ENCODE measurements around the gene C14orf132. TPM values are rescaled to one million over a fixed set of nuclear protein-coding genes. Genes with fewer than 3 reads are reported as not detected.
"Not testable (repeated sequence)": the region's sequence is repeated elsewhere in the genome, so short reads cannot be mapped to it uniquely, and the experiment has no call there.

C14orf132 gene
- total and polyA plus RNA-seq, 5 experiments from 2014 or later: 0.57 to 4.6 (median 2.4) TPM; not detected in 1

DNA sequence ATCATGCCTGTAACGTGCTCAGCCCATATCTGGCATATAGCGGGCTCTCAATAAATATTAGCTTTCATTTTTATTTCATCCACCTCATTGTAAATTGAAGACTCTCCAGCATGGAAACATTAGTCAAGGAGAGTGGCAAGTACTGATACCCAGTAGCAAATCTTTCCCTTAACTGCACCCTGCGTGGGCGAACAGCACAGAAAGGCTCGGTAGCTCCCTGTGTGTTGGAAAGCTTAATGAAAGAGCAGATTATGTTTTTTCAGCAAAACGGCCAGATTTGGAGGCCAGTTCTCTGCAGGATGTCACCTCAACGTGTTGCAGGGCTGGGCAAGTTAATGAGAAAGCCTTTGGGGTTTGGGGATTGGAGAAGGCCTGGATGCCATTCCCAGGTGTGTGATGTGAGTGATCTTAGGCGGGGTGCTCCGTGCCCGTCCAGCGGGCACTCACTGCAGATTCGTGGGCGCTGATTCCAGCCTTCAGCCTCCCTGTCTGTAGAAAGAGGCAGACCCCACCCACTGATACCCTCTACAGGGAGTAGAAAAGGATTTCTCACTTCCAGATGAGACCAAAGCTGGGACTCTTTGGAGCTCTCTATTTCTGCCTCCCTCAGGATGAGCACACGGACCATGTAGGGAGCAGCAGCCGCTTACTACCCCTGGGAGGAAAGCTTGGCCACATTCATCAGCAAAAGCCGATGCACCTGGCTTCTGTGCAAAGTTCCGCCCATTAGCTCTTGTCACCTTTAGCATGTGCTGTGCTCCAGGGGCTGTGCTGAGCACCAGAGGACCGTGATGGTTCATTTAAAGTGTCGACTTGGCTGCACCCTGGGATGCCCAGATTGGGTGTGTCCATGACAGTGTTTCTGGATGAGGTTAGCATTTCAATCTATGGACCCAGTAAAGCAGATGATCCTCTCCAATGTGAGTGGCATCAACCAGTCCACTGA is 29.1 kb downstream of the C14orf132 start:
- H3K36me3 Mint-ChIP-seq: peaks cover 0 to 2% (median 0%) of the 10 kb centered on the region in 3 donors
- H3K9me3 Mint-ChIP-seq: peaks cover 0 to 2% (median 0%) of the 10 kb centered on the region in 9 donors
- POLR2A ChIA-PET: no interaction called here
- no peak overlapping the region for H3K27ac Mint-ChIP-seq
- no peak overlapping the region for H3K4me3 Mint-ChIP-seq
- ATAC-seq (no peak), DNase-seq (no peak)
- peaks cover 0 to 7% (median 0%) of the 10 kb centered on the region in 4 donors for H3K4me1 Mint-ChIP-seq
- peaks cover 6 to 23% (median 15%) of the 10 kb centered on the region in 5 donors for H3K27me3 Mint-ChIP-seq

- Mint-ChIP-seq H3K36me3 (peaks cover 0 to 2% (median 0%) of the 10 kb centered on the region in 3 donors), H3K27me3 (peaks cover 6 to 20% (median 7%) of the 10 kb centered on the region in 5 donors), H3K4me3 (no peak overlapping the region), H3K27ac (no peak overlapping the region), H3K4me1 (peaks cover 0 to 6% (median 0%) of the 10 kb centered on the region in 4 donors), H3K9me3 (peaks cover 0 to 5% (median 0%) of the 10 kb centered on the region in 9 donors)
- POLR2A ChIA-PET: no interaction called here
- ATAC-seq: no peak
- no peak for DNase-seq
Observed at GRCh38 chr14:96069421-96069820, 30.3 kb downstream of the C14orf132 start.

GRCh38 chr14:96071561-96071960 is 32.4 kb downstream of the C14orf132 start:
- Mint-ChIP-seq H3K4me3 (no peak overlapping the region), H3K27ac (no peak overlapping the region), H3K27me3 (peaks cover 0 to 14% (median 9%) of the 10 kb centered on the region in 5 donors), H3K9me3 (peaks cover 0 to 5% (median 0%) of the 10 kb centered on the region in 9 donors), H3K4me1 (peaks cover 0 to 2% (median 0%) of the 10 kb centered on the region in 4 donors), H3K36me3 (peaks cover 0 to 2% (median 0%) of the 10 kb centered on the region in 3 donors)
- DNase-seq: no peak
- ATAC-seq: no peak
- POLR2A ChIA-PET: no interaction called here

DNA sequence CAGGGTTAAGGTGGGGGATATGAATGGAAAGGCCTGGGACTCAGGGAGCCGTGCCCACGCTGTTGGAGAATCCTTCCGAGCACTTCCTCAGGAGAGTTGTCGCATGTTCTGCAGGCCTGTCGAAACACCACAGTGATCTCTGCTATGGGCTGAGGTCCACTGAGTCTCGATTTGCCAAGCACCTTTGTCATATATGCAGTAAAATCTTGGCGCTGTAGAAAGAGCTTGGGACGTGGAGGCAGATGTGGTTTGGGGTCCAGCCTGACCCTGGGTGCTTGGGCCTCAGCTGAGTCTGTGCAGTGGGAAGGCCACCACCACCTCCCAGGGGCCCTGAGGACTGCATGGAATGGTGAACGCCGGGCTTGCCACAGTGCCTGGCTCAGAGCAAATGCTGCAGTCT is 32.9 kb downstream of the C14orf132 start:
- ATAC-seq: no peak
- Mint-ChIP-seq H3K9me3 (peaks cover 0 to 5% (median 0%) of the 10 kb centered on the region in 9 donors), H3K4me1 (no peaks in the 10 kb centered on the region), H3K4me3 (no peak overlapping the region), H3K27me3 (peaks cover 4 to 17% (median 9%) of the 10 kb centered on the region in 5 donors), H3K36me3 (peaks cover 0 to 2% (median 0%) of the 10 kb centered on the region in 3 donors), H3K27ac (no peak overlapping the region)
- no peak for DNase-seq
- POLR2A ChIA-PET: no interaction called here

DNA sequence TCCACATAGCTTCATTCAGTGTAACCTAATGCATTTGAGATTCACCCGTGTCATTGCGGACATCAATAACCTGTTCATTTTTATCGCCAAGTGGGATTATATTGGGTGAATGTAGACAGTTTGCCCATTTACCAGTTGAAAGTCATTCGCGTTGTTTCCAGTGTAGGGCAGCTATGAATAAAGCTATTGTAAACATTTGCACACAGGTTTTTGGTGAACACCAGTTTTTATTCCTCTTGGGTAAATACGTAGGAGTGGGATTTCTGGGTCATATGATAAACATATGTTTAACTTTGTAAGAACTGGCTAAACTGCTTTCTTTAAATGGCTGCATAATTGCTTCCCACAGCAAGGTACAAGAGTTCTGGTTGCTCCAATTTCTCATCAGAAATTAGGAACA is 33.6 kb downstream of the C14orf132 start:
- Mint-ChIP-seq H3K27me3 (peaks cover 7 to 22% (median 9%) of the 10 kb centered on the region in 5 donors), H3K27ac (no peak overlapping the region), H3K36me3 (peaks cover 0 to 2% (median 0%) of the 10 kb centered on the region in 3 donors), H3K4me3 (no peak overlapping the region), H3K9me3 (peaks cover 0 to 5% (median 0%) of the 10 kb centered on the region in 9 donors), H3K4me1 (no peaks in the 10 kb centered on the region)
- POLR2A ChIA-PET: no interaction called here
- ATAC-seq (no peak), DNase-seq (no peak)

DNA sequence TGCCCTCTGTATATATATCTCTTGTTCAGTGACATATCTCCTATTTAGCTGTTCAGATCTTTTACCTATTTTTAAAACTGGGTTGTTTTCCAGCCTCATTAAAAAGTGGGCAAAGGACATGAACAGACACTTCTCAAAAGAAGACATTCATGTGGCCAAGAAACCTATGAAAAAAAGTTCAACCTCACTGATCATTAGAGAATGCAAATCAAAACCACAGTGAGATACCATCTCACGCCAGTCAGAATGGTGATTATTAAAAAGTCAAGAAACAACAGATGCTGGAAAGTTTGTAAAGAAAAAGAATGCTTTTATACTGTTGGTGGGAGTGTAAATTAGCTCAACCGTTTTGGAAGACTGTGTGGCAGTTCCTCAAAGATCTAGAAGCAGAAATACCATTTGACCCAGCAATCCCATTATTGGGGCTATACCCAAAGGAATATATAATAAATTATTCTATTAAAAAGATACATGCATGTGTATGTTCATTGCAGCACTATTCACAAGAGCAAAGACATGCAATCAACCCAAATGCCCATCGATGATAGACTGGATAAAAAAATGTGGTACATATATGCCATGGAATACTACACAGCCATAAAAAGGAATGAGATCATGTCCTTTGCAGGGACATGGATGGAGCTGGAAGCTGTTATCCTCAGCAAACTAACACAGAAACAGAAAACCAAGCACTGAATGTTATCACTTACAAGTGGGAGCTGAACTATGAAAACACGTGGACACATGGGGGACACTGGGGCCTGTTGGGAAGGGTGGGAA is 34.3 kb downstream of the C14orf132 start:
- H3K4me3 Mint-ChIP-seq, H3K9me3 Mint-ChIP-seq, H3K4me1 Mint-ChIP-seq, POLR2A ChIA-PET, H3K27ac Mint-ChIP-seq, H3K36me3 Mint-ChIP-seq, ATAC-seq, DNase-seq: not testable (repeated sequence)
- peaks cover 7 to 27% (median 14%) of the 10 kb centered on the region in 5 donors for H3K27me3 Mint-ChIP-seq

DNA sequence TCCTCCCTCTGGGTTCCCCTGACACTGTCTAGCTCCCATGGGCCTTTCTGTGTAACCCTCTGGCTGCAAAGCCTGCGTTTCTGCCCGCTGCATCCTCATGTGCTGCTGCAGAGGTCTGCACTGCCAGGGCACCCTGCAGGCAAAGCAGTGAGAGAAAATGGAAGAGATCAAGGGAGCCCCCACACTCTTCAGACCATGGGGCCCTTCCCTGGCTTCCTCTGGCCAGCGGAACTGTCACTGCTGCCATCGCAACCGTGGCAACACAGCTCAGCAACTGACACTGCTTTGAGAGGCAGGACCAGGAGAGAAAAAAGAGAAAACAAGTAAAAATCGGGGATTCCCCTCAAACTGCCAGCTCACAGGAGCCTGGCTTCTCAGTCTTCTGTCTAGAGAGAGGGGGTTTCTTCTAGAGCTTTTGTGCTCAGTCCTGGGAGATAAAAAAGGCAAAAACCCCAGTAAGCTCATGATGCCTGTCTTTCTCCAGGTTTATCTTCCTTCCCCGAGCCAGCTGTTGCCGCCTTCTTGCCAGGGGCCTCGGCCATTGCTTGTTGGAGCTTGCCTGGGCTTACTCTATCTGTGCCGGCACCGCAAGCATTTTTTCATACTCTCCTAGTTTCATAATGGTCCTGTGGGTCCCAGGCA is 38.9 kb downstream of the C14orf132 start:
- DNase-seq (no peak), ATAC-seq (no peak)
- H3K4me1 Mint-ChIP-seq: no peaks in the 10 kb centered on the region
- POLR2A ChIA-PET: no interaction called here
- peaks cover 0 to 11% (median 1%) of the 10 kb centered on the region in 3 donors for H3K36me3 Mint-ChIP-seq
- H3K27me3 Mint-ChIP-seq: peaks cover 11 to 37% (median 19%) of the 10 kb centered on the region in 5 donors
- peaks cover 0 to 18% (median 0%) of the 10 kb centered on the region in 9 donors for H3K9me3 Mint-ChIP-seq
- H3K4me3 Mint-ChIP-seq: no peak overlapping the region
- H3K27ac Mint-ChIP-seq: peak overlapping the region in 2 of 10 donors; percentile 31 to 83

DNA sequence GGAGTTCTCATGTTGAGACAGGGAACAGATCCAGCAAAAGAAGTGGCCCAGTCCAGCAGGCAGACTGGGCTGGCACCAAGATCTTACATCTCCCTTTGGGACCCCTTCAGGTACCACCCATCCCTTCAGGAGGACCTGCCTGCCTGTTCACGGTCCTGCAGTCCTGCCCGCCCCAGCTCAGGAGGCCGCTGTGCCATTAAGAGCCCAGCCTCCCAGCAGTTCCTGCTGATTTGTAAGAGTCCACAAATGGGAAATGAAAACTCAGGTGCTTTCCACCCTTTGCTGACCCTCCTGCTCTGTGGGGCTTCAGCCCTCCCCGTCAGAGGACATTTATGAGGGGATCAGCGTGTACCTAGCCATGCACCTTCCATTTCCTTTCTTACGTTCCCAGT is 39.5 kb downstream of the C14orf132 start:
- Mint-ChIP-seq H3K4me3 (no peak overlapping the region), H3K4me1 (peaks cover 0 to 1% (median 0%) of the 10 kb centered on the region in 4 donors), H3K27ac (peak overlapping the region in 1 of 10 donors; percentile 50), H3K27me3 (peaks cover 12 to 40% (median 19%) of the 10 kb centered on the region in 5 donors), H3K36me3 (peaks cover 0 to 11% (median 0%) of the 10 kb centered on the region in 3 donors), H3K9me3 (peaks cover 0 to 18% (median 0%) of the 10 kb centered on the region in 9 donors)
- no peak for ATAC-seq
- POLR2A ChIA-PET: no interaction called here
- DNase-seq: no peak

- no peak overlapping the region for H3K4me3 Mint-ChIP-seq
- H3K27ac Mint-ChIP-seq: no peak overlapping the region
- H3K27me3 Mint-ChIP-seq: peaks cover 13 to 44% (median 19%) of the 10 kb centered on the region in 5 donors
- POLR2A ChIA-PET: no interaction called here
- peaks cover 0 to 11% (median 0%) of the 10 kb centered on the region in 3 donors for H3K36me3 Mint-ChIP-seq
- H3K9me3 Mint-ChIP-seq: peaks cover 0 to 15% (median 0%) of the 10 kb centered on the region in 9 donors
- DNase-seq: no peak
- H3K4me1 Mint-ChIP-seq: peaks cover 0 to 1% (median 0%) of the 10 kb centered on the region in 4 donors
- no peak for ATAC-seq
Observed at GRCh38 chr14:96079066-96079465, 39.9 kb downstream of the C14orf132 start.

GRCh38 chr14:96080571-96080970 is 41.4 kb downstream of the C14orf132 start:
- H3K4me1 Mint-ChIP-seq: peaks cover 0 to 1% (median 0%) of the 10 kb centered on the region in 4 donors
- H3K27me3 Mint-ChIP-seq: peaks cover 12 to 49% (median 19%) of the 10 kb centered on the region in 5 donors
- H3K9me3 Mint-ChIP-seq: peaks cover 0 to 15% (median 0%) of the 10 kb centered on the region in 9 donors
- no peak overlapping the region for H3K4me3 Mint-ChIP-seq
- H3K36me3 Mint-ChIP-seq: peaks cover 0 to 11% (median 0%) of the 10 kb centered on the region in 3 donors
- POLR2A ChIA-PET: no interaction called here
- H3K27ac Mint-ChIP-seq: no peak overlapping the region
- ATAC-seq: no peak
- no peak for DNase-seq

DNA sequence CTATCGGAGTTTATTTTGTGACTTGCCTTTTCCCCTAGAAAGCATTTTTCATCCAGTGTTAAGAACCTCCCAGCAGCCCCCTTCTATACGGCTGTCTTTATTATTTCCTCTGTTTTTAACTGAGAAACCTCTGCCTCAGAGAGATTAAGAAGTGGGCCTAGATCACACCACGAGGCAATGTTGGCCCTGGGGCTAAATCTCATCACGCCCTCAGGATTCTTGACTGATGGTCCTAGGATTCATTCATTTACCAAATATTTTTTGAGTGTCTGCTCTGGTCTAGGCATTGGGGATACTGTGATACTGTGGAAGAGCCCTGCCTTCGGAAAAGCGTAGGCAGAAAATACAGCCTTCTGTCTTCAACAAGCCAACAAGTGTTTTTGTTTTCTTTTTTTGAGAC is 42.1 kb downstream of the C14orf132 start:
- peaks cover 0 to 11% (median 0%) of the 10 kb centered on the region in 3 donors for H3K36me3 Mint-ChIP-seq
- POLR2A ChIA-PET: no interaction called here

DNA sequence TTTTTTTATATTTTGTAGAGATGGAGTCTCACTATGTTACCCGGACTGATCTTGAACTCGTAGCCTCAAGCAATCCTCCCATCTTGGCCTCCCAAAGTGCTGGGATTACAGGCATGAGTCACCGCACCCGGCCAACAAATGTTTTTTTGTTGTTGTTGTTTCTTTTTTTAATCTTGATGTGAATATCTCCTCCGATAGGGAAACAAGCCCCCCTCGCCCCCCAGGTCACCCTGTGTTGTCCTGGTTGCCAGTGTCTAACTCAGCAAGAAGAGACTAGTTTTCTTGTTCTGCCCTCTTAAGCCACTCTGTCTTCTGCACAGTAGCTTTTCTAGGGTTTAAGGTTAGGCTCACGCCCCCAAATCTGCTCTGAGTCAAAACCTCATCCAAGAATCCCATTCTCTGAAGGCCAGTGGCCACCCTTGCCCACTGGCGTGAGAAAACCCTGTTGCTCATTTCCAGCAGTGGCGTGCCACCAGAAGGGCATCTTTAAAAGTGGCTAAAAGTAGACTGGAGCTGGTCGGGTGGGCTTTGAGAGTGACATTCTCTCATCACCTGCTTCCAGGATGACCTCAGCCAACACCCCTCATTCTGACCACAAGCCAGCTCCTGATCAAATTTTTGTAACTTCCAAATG is 42.7 kb downstream of the C14orf132 start:
- Mint-ChIP-seq H3K36me3 (peaks cover 0 to 11% (median 0%) of the 10 kb centered on the region in 3 donors), H3K4me1 (peaks cover 0 to 1% (median 0%) of the 10 kb centered on the region in 4 donors), H3K9me3 (peaks cover 0 to 15% (median 0%) of the 10 kb centered on the region in 9 donors), H3K27me3 (peaks cover 9 to 60% (median 17%) of the 10 kb centered on the region in 5 donors), H3K27ac (no peak overlapping the region), H3K4me3 (no peak overlapping the region)
- DNase-seq: no peak
- ATAC-seq: no peak
- POLR2A ChIA-PET: no interaction called here

More for the DNA sequence above, 42.1 kb downstream of the C14orf132 start:
- Mint-ChIP-seq H3K27ac (no peak overlapping the region), H3K27me3 (peaks cover 10 to 55% (median 19%) of the 10 kb centered on the region in 5 donors), H3K4me1 (peaks cover 0 to 1% (median 0%) of the 10 kb centered on the region in 4 donors), H3K9me3 (peaks cover 0 to 15% (median 0%) of the 10 kb centered on the region in 9 donors), H3K4me3 (no peak overlapping the region)
- DNase-seq: no peak
- ATAC-seq: no peak

All from naive thymus-derived CD8-positive, alpha-beta T cell (primary cell).